Measurements from ENCODE around the gene CAMKMT.
"Not testable (repeated sequence)": the region's sequence is repeated elsewhere in the genome, so short reads cannot be mapped to it uniquely, and the experiment has no call there.

CAMKMT gene

DNA sequence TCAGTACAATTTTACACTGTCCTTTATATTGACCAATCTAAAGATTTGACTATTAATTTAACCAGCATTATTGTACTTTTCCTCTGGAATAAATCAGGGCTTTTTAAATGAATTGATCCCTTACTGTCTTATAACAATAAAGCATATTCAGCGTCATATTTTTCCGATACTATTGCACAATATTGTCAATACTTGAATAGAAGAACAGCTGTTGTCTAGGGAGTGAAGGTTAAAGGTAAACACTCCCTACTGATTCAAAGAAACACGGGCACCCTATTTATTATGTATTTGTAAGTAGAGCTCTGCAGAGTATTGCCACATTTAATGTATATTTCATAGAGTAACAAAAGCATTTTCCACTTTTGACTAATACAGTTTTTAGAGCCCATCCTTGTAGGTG, 134.4 kb downstream of the CAMKMT start:
- Histone ChIP-seq H2BK12ac (ENCODE audit: low read length) (no peak overlapping the region), H2BK120ac (ENCODE audit: low read depth, low read length) (no peak overlapping the region), H3K27ac (replicated peaks; ENCODE audit: low read length) (no peak overlapping the region), H3K36me3 (replicated peaks in 1 of 2; ENCODE audit: control insufficient read depth in 2 of 2, insufficient read depth in 2 of 2, low read length in 2 of 2) (no peaks in the 10 kb centered on the region), H4K8ac (ENCODE audit: low read depth, low read length) (no peak overlapping the region), H3K79me1 (ENCODE audit: low read depth, low read length) (no peaks in the 10 kb centered on the region), H3K18ac (ENCODE audit: low read length) (no peak overlapping the region), H4K91ac (ENCODE audit: low read depth, low read length, poor library complexity) (no peak overlapping the region), H3K9me3 (replicated peaks in 1 of 2; ENCODE audit: control insufficient read depth in 2 of 2, insufficient read depth in 1 of 2, low read depth in 1 of 2, low read length in 2 of 2) (no peaks in the 10 kb centered on the region), H3K4me3 (ENCODE audit: low read length in 2 of 2) (no peak overlapping the region), H3K4ac (ENCODE audit: low read length) (no peak overlapping the region), H2AFZ (ENCODE audit: low read length) (no peak overlapping the region), H2BK15ac (ENCODE audit: low read length) (no peak overlapping the region), H2AK5ac (ENCODE audit: low read depth, low read length) (no peak overlapping the region), H3K23ac (ENCODE audit: low read depth, low read length, poor library complexity) (no peak overlapping the region), H3K4me1 (ENCODE audit: control insufficient read depth in 2 of 2, insufficient read depth in 1 of 2, low read depth in 1 of 2, low read length in 2 of 2) (peaks cover 2 to 3% of the 10 kb centered on the region in 2 donors), H3K9ac (ENCODE audit: low read depth, low read length, poor library complexity) (no peak overlapping the region), H2BK5ac (ENCODE audit: low read length) (no peak overlapping the region), H3K27me3 (ENCODE audit: control insufficient read depth in 3 of 3, insufficient read depth in 3 of 3, low read depth in 1 of 3, low read length in 3 of 3) (no peaks in the 10 kb centered on the region), H3K4me2 (ENCODE audit: insufficient read depth, low read length, poor library complexity, severe bottlenecking) (no peak overlapping the region), H3K14ac (ENCODE audit: low read length) (no peak overlapping the region)
- DNase-seq (ENCODE audit: low spot score): no peak
- no CpG with 5 or more reads among the region's 3 CpGs for WGBS, 2 donors (ENCODE audit: extremely low coverage in 2 of 2, insufficient read length in 2 of 2, insufficient replicate concordance in 1 of 2)

DNA sequence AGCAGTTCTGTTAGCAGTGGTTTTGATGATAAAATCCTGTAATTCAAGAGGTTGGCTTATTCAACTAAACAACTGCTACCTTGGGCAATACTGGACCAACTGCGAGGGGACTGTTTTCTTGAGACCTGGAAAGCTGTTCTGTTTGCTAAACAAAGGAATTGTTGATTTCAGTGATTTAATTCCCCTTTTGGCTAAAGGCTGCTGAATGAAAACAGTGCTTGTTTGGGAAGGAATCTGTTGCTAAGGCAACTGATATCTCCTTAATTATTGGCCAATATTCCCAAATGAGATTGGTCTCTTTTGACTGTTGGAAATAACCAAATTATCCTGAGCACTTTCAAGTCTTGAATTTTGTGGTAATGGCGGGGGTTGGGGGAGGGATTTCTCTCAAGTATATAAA, 136.8 kb downstream of the CAMKMT start:
- no peak overlapping the region for H3K4me3 ChIP-seq (ENCODE audit: low read length in 2 of 2)
- no peak overlapping the region for H3K14ac ChIP-seq (ENCODE audit: low read length)
- no peaks in the 10 kb centered on the region for H3K36me3 ChIP-seq (replicated peaks in 1 of 2; ENCODE audit: control insufficient read depth in 2 of 2, insufficient read depth in 2 of 2, low read length in 2 of 2)
- H2BK120ac ChIP-seq (ENCODE audit: low read depth, low read length): no peak overlapping the region
- no peak overlapping the region for H2AFZ ChIP-seq (ENCODE audit: low read length)
- H3K23ac ChIP-seq (ENCODE audit: low read depth, low read length, poor library complexity): no peak overlapping the region
- peaks cover 2 to 3% of the 10 kb centered on the region in 2 donors for H3K4me1 ChIP-seq (ENCODE audit: control insufficient read depth in 2 of 2, insufficient read depth in 1 of 2, low read depth in 1 of 2, low read length in 2 of 2)
- no peak overlapping the region for H3K27ac ChIP-seq (replicated peaks; ENCODE audit: low read length)
- H3K9me3 ChIP-seq (replicated peaks in 1 of 2; ENCODE audit: control insufficient read depth in 2 of 2, insufficient read depth in 1 of 2, low read depth in 1 of 2, low read length in 2 of 2): no peaks in the 10 kb centered on the region
- no peaks in the 10 kb centered on the region for H3K79me1 ChIP-seq (ENCODE audit: low read depth, low read length)
- no peak overlapping the region for H4K8ac ChIP-seq (ENCODE audit: low read depth, low read length)
- no peak overlapping the region for H2BK15ac ChIP-seq (ENCODE audit: low read length)
- no peak for DNase-seq (ENCODE audit: low spot score)
- no peak overlapping the region for H2BK12ac ChIP-seq (ENCODE audit: low read length)
- H3K27me3 ChIP-seq (ENCODE audit: control insufficient read depth in 3 of 3, insufficient read depth in 3 of 3, low read depth in 1 of 3, low read length in 3 of 3): no peaks in the 10 kb centered on the region
- H4K91ac ChIP-seq (ENCODE audit: low read depth, low read length, poor library complexity): no peak overlapping the region
- no peak overlapping the region for H3K4me2 ChIP-seq (ENCODE audit: insufficient read depth, low read length, poor library complexity, severe bottlenecking)
- H3K18ac ChIP-seq (ENCODE audit: low read length): no peak overlapping the region
- no peak overlapping the region for H3K4ac ChIP-seq (ENCODE audit: low read length)
- no peak overlapping the region for H2BK5ac ChIP-seq (ENCODE audit: low read length)
- no peak overlapping the region for H3K9ac ChIP-seq (ENCODE audit: low read depth, low read length, poor library complexity)
- no CpG with 5 or more reads among the region's 2 CpGs for WGBS, 2 donors (ENCODE audit: extremely low coverage in 2 of 2, insufficient read length in 2 of 2, insufficient replicate concordance in 1 of 2)
- no peak overlapping the region for H2AK5ac ChIP-seq (ENCODE audit: low read depth, low read length)

- H3K18ac ChIP-seq (ENCODE audit: low read length); H3K79me1 ChIP-seq (ENCODE audit: low read depth, low read length); H3K23ac ChIP-seq (ENCODE audit: low read depth, low read length, poor library complexity); H2AFZ ChIP-seq (ENCODE audit: low read length); H3K14ac ChIP-seq (ENCODE audit: low read length); H2AK5ac ChIP-seq (ENCODE audit: low read depth, low read length); H3K4me1 ChIP-seq (ENCODE audit: control insufficient read depth in 2 of 2, insufficient read depth in 1 of 2, low read depth in 1 of 2, low read length in 2 of 2); H2BK120ac ChIP-seq (ENCODE audit: low read depth, low read length); H4K91ac ChIP-seq (ENCODE audit: low read depth, low read length, poor library complexity); H3K27ac ChIP-seq (replicated peaks; ENCODE audit: low read length); H4K8ac ChIP-seq (ENCODE audit: low read depth, low read length); H3K4me3 ChIP-seq (ENCODE audit: low read length in 2 of 2); H2BK12ac ChIP-seq (ENCODE audit: low read length); H3K27me3 ChIP-seq (ENCODE audit: control insufficient read depth in 3 of 3, insufficient read depth in 3 of 3, low read depth in 1 of 3, low read length in 3 of 3); H3K9me3 ChIP-seq (replicated peaks in 1 of 2; ENCODE audit: control insufficient read depth in 2 of 2, insufficient read depth in 1 of 2, low read depth in 1 of 2, low read length in 2 of 2); H2BK5ac ChIP-seq (ENCODE audit: low read length); H3K9ac ChIP-seq (ENCODE audit: low read depth, low read length, poor library complexity); H2BK15ac ChIP-seq (ENCODE audit: low read length); H3K4ac ChIP-seq (ENCODE audit: low read length); H3K36me3 ChIP-seq (replicated peaks in 1 of 2; ENCODE audit: control insufficient read depth in 2 of 2, insufficient read depth in 2 of 2, low read length in 2 of 2); DNase-seq (ENCODE audit: low spot score); H3K4me2 ChIP-seq (ENCODE audit: insufficient read depth, low read length, poor library complexity, severe bottlenecking): not testable (repeated sequence)
- no CpG with 5 or more reads among the region's 7 CpGs for WGBS, 2 donors (ENCODE audit: extremely low coverage in 2 of 2, insufficient read length in 2 of 2, insufficient replicate concordance in 1 of 2)
These were observed 143.9 kb downstream of the CAMKMT start for GRCh38 chr2:44505664-44506063.

- Histone ChIP-seq H3K18ac (ENCODE audit: low read length) (no peak overlapping the region), H3K9ac (ENCODE audit: low read depth, low read length, poor library complexity) (no peak overlapping the region), H3K4me2 (ENCODE audit: insufficient read depth, low read length, poor library complexity, severe bottlenecking) (no peak overlapping the region), H3K14ac (ENCODE audit: low read length) (no peak overlapping the region), H3K27me3 (ENCODE audit: control insufficient read depth in 3 of 3, insufficient read depth in 3 of 3, low read depth in 1 of 3, low read length in 3 of 3) (no peaks in the 10 kb centered on the region), H4K8ac (ENCODE audit: low read depth, low read length) (no peak overlapping the region), H3K23ac (ENCODE audit: low read depth, low read length, poor library complexity) (no peak overlapping the region), H3K27ac (replicated peaks; ENCODE audit: low read length) (no peak overlapping the region), H2BK12ac (ENCODE audit: low read length) (no peak overlapping the region), H3K9me3 (replicated peaks in 1 of 2; ENCODE audit: control insufficient read depth in 2 of 2, insufficient read depth in 1 of 2, low read depth in 1 of 2, low read length in 2 of 2) (no peaks in the 10 kb centered on the region), H2AFZ (ENCODE audit: low read length) (no peak overlapping the region), H3K79me1 (ENCODE audit: low read depth, low read length) (peaks cover 2% of the 10 kb centered on the region), H2BK15ac (ENCODE audit: low read length) (no peak overlapping the region), H3K4ac (ENCODE audit: low read length) (no peak overlapping the region), H2AK5ac (ENCODE audit: low read depth, low read length) (no peak overlapping the region), H4K91ac (ENCODE audit: low read depth, low read length, poor library complexity) (no peak overlapping the region), H3K4me3 (ENCODE audit: low read length in 2 of 2) (no peak overlapping the region), H3K36me3 (replicated peaks in 1 of 2; ENCODE audit: control insufficient read depth in 2 of 2, insufficient read depth in 2 of 2, low read length in 2 of 2) (no peaks in the 10 kb centered on the region), H2BK5ac (ENCODE audit: low read length) (no peak overlapping the region), H2BK120ac (ENCODE audit: low read depth, low read length) (no peak overlapping the region), H3K4me1 (ENCODE audit: control insufficient read depth in 2 of 2, insufficient read depth in 1 of 2, low read depth in 1 of 2, low read length in 2 of 2) (no peaks in the 10 kb centered on the region)
- WGBS, 2 donors (ENCODE audit: extremely low coverage in 2 of 2, insufficient read length in 2 of 2, insufficient replicate concordance in 1 of 2): 100% methylated on average over 1 of the region's 2 CpGs; no CpG with 5 or more reads in 1 of the 2 donors
- no peak for DNase-seq (ENCODE audit: low spot score)
These were observed 148.5 kb downstream of the CAMKMT start for GRCh38 chr2:44510246-44510645.
